ENCODE measurements around the gene LAMC2. TPM values are rescaled to one million over a fixed set of nuclear protein-coding genes. Genes with fewer than 3 reads are reported as not detected.

The LAMC2 gene
- total and polyA plus RNA-seq, 2 experiments from 2014 or later = 1.9 to 2.7 TPM

DNA sequence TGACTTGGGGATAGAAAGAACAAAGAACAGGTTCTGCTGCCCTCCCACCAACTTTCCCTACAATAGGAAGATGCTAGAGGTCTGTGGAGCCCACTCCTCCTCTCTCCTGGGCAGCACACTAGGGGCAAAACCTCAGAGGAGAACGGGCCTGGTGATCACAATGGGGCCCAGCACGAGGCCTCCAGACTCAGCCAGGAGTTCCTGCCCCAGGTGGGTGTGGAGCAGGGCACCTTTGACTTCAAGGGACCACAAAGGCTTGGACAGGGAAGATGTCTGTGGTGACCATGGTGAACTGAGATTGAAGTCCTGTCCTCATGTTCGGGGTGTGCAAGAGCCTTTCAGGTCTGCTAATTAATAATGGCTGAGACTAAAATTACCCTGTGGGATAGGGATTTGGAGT is 88.8 kb downstream of the LAMC2 start:
- 99 to 100% methylated on average over 3 of the region's 3 CpGs for WGBS, 2 experiments (ENCODE audit: low coverage in 1 of 2, low lambda C conversion rate in 2 of 2, missing lambda C conversion rate in 2 of 2)

DNA sequence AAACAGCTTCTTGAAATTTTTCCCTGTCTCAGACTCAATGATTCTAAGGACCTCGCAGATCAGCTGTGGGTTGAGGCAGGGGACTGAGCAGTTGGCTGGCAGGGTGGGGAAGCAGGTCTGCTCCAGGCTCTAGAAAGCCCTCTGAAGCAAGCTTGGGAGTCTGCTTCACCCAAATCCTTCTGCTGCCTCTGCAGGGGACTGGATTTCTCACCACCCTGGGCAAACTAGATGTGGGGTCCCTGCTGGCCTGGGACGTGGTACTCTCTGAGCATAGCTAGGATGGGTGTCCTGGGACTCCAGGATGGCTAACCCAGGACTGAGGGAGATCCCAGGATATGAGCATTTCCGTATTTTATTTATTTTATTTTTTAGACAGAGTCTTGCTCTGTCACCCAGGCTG is 89.3 kb downstream of the LAMC2 start:
- H3K9me2 ChIP-seq (ENCODE audit: insufficient read depth) = no peaks in the 10 kb centered on the region
- H3K9me3 ChIP-seq (ENCODE audit: low read depth) = no peaks in the 10 kb centered on the region
- no peak for TF ChIP-seq EZH2phosphoT487 (IDR thresholded peaks at IDR 0.05; ENCODE audit: insufficient read depth, low read depth)
- no peak for TF ChIP-seq EZH2 (IDR thresholded peaks at IDR 0.05; ENCODE audit: insufficient read depth, poor library complexity, severe bottlenecking)
- no peak overlapping the region for H3K4me2 ChIP-seq (ENCODE audit: unreplicated experiment)
- H3K79me2 ChIP-seq (ENCODE audit: insufficient read depth) = peaks cover 5% of the 10 kb centered on the region; the same call in 1 of the 2 replicates
- WGBS, 2 experiments (ENCODE audit: low coverage in 1 of 2, low lambda C conversion rate in 2 of 2, missing lambda C conversion rate in 2 of 2) = 88 to 94% methylated on average over 3 of the region's 3 CpGs
- no peak overlapping the region for H2AFZ ChIP-seq
- H3F3A ChIP-seq (ENCODE audit: insufficient read depth) = peaks cover 61% of the 10 kb centered on the region
- H3K9ac ChIP-seq = no peak overlapping the region
- no peaks in the 10 kb centered on the region for H4K20me1 ChIP-seq (ENCODE audit: insufficient read depth)
- DNase-seq = no peak
- H3K36me3 ChIP-seq (ENCODE audit: low read depth) = no peaks in the 10 kb centered on the region
- no peak overlapping the region for H3K4me3 ChIP-seq
- H3K27me3 ChIP-seq (replicated peaks; ENCODE audit: insufficient read depth) = no peaks in the 10 kb centered on the region
- peaks cover 73% of the 10 kb centered on the region for H3K4me1 ChIP-seq (ENCODE audit: insufficient read depth)
- H3K27ac ChIP-seq = no peak overlapping the region
- in situ Hi-C loops (cut with MboI) = no loop called here

More for the DNA sequence above, 88.8 kb downstream of the LAMC2 start:
- Histone ChIP-seq H3K79me2 (ENCODE audit: insufficient read depth) (peaks cover 5% of the 10 kb centered on the region; the same call in 1 of the 2 replicates), H3K4me3 (no peak overlapping the region), H3F3A (ENCODE audit: insufficient read depth) (peaks cover 62% of the 10 kb centered on the region), H3K9me2 (ENCODE audit: insufficient read depth) (no peaks in the 10 kb centered on the region), H3K27me3 (replicated peaks; ENCODE audit: insufficient read depth) (no peaks in the 10 kb centered on the region), H3K9me3 (ENCODE audit: low read depth) (no peaks in the 10 kb centered on the region), H3K4me1 (ENCODE audit: insufficient read depth) (peaks cover 72% of the 10 kb centered on the region), H4K20me1 (ENCODE audit: insufficient read depth) (no peaks in the 10 kb centered on the region), H3K9ac (no peak overlapping the region), H2AFZ (no peak overlapping the region), H3K27ac (peak overlapping the region; percentile 96; the same call in 1 of the 2 replicates), H3K4me2 (ENCODE audit: unreplicated experiment) (no peak overlapping the region), H3K36me3 (ENCODE audit: low read depth) (no peaks in the 10 kb centered on the region)
- no peak for TF ChIP-seq EZH2 (IDR thresholded peaks at IDR 0.05; ENCODE audit: insufficient read depth, poor library complexity, severe bottlenecking)
- no peak for TF ChIP-seq EZH2phosphoT487 (IDR thresholded peaks at IDR 0.05; ENCODE audit: insufficient read depth, low read depth)
- no peak for DNase-seq
- in situ Hi-C loops (cut with MboI) = no loop called here

DNA sequence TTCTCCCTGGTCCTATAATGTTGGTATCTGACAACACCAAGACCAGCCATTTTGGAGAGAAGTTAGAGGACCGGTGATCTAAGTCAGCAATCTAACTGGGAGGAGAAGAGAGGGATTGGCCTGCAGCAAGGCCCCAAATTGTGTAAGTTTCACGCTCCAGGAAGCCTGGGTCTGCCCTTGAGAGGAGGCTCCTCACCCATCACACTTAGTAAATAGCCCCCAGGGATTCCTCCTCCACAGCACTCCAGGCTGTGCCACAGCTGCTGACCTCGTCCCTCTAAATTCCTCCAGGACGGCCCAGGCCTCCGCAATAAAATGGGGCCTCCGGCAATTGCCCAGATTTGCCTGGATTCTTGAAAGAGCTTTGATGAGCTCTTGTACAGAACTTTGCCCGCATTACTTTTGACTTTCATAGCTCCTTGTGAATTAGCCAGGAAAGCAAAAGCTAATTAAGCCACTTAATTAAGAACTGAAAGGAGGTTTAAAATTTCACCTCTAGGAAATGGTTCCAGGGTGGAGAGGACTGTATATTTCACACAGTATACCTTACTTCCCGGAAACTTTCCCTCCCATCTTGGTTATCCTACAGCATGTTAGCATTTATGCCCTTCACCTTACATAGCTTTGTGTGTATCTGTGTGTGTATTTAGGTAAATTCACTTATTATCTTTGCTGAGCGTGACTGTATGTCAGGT is 90.5 kb downstream of the LAMC2 start:
- H3K4me1 ChIP-seq (ENCODE audit: insufficient read depth) = peaks cover 73% of the 10 kb centered on the region
- DNase-seq = no peak
- H3F3A ChIP-seq (ENCODE audit: insufficient read depth) = peaks cover 62% of the 10 kb centered on the region
- no peak overlapping the region for H3K4me2 ChIP-seq (ENCODE audit: unreplicated experiment)
- no peaks in the 10 kb centered on the region for H3K9me3 ChIP-seq (ENCODE audit: low read depth)
- H3K79me2 ChIP-seq (ENCODE audit: insufficient read depth) = peaks cover 5% of the 10 kb centered on the region; the same call in 1 of the 2 replicates
- H3K36me3 ChIP-seq (ENCODE audit: low read depth) = no peaks in the 10 kb centered on the region
- TF ChIP-seq EZH2 (IDR thresholded peaks at IDR 0.05; ENCODE audit: insufficient read depth, poor library complexity, severe bottlenecking) = no peak
- no peak for TF ChIP-seq EZH2phosphoT487 (IDR thresholded peaks at IDR 0.05; ENCODE audit: insufficient read depth, low read depth)
- H3K27ac ChIP-seq = 0 out of 2 replicates have a peak overlapping the region, but pooled peaks have one; percentile 99
- no peak overlapping the region for H3K9ac ChIP-seq
- no peaks in the 10 kb centered on the region for H4K20me1 ChIP-seq (ENCODE audit: insufficient read depth)
- no peaks in the 10 kb centered on the region for H3K9me2 ChIP-seq (ENCODE audit: insufficient read depth)
- in situ Hi-C loops (cut with MboI) = no loop called here
- no peak overlapping the region for H2AFZ ChIP-seq
- no peak overlapping the region for H3K4me3 ChIP-seq
- WGBS, 2 experiments (ENCODE audit: low coverage in 1 of 2, low lambda C conversion rate in 2 of 2, missing lambda C conversion rate in 2 of 2) = 91 to 94% methylated on average over 9 of the region's 9 CpGs
- no peaks in the 10 kb centered on the region for H3K27me3 ChIP-seq (replicated peaks; ENCODE audit: insufficient read depth)

DNA sequence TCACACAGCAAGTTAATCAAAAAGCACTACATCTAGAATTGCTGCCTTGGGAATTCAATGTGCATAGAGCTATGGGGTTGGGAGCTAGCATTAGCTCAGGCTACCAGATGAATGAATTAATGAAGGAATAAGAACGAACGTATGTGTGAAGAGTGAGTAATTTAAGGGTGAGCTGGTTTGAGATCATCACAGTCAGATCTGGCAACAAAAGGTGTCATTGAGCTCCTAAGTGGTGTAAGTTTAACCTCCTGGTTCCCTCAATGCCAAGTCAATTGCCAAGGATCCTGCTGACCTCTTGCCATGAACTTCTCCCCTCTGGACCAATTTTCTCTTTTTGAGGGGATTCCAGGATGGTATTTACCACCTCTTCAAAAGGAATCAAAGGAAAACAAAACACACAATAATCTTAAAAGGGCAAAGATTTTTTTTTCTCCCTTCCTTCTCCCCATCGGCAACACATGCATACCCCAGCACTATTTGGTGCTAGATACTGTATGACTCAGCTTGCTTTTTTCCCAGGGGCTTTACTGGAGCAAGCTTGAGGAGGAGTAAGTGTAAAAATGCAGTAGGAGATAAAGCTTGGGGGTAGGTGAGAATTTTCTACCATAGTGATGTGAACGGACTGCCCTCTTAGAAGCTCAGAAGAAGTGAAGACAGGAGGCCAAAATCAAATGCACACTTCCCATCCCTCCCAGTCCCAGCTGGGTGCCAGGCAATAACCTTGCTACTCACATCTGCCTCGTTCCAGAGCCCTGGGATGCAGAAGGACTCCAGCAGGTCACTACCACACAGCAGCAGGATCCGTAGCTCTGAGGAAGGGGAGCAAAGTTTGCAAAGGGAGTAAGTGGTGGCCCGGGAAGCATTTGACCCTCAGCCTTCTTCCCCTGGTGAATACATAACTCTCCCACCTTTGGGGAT is 92.0 kb downstream of the LAMC2 start:
- Histone ChIP-seq H3K9me2 (ENCODE audit: insufficient read depth) (no peaks in the 10 kb centered on the region), H3K4me3 (peak overlapping the region; percentile 2; the same call in 1 of the 2 replicates), H3K4me2 (ENCODE audit: unreplicated experiment) (peak overlapping the region; percentile 54), H3K27me3 (replicated peaks; ENCODE audit: insufficient read depth) (no peaks in the 10 kb centered on the region), H3K4me1 (ENCODE audit: insufficient read depth) (peaks cover 68% of the 10 kb centered on the region), H3K27ac (peak overlapping the region; percentile 99), H3K79me2 (ENCODE audit: insufficient read depth) (peaks cover 5% of the 10 kb centered on the region; the same call in 1 of the 2 replicates), H4K20me1 (ENCODE audit: insufficient read depth) (no peaks in the 10 kb centered on the region), H3F3A (ENCODE audit: insufficient read depth) (peaks cover 49% of the 10 kb centered on the region), H3K9ac (peak overlapping the region; percentile 83), H3K9me3 (ENCODE audit: low read depth) (no peaks in the 10 kb centered on the region), H2AFZ (no peak overlapping the region), H3K36me3 (ENCODE audit: low read depth) (no peaks in the 10 kb centered on the region)
- in situ Hi-C loops (cut with MboI) = no loop called here
- TF ChIP-seq EZH2 (IDR thresholded peaks at IDR 0.05; ENCODE audit: insufficient read depth, poor library complexity, severe bottlenecking) = no peak
- TF ChIP-seq EZH2phosphoT487 (IDR thresholded peaks at IDR 0.05; ENCODE audit: insufficient read depth, low read depth) = no peak
- 48 to 58% methylated on average over 7 of the region's 7 CpGs for WGBS, 2 experiments (ENCODE audit: low coverage in 1 of 2, low lambda C conversion rate in 2 of 2, missing lambda C conversion rate in 2 of 2)
- peak; percentile 70 for DNase-seq
